Measurements from ENCODE around the gene TEX51.
A peak's percentile ranks its signal among the peaks of the same experiment; 100 is the strongest.

Gene TEX51

DNA sequence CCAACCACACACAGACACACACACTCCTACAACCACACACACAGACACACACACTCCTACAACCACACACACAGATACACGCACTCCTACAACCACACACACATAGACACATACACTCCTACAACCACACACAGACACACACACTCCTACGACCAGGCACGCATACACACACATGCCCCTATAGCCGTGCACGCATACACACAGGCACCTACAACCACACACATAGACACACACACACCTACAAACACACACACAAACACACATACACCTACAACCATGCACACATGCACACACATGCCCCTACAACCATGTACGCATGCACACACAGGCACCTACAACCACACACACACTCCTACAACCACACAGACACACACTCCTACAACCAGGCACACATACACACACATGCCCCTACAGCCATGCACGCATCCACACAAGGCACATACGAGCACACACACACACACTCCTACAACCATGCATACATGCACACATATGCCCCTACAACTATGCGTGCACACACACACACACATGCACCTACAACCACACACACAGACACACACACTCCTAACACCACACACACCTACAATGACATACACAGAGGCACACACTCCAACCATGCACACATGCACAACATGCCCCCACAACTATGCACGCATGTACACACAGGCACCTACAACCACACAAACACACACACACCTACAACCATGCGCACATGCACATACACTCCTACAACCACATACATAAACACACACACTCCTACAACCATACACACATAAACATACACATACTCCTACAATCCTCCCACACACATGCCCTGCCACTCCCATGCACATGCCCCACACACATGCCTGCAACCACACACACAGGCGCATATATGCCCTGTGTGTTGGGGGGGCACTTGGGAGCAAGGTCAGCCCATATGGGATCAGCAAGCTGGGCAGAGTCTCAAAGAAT is 19.1 kb upstream of the TEX51 start:
- DNase-seq, result no peak

DNA sequence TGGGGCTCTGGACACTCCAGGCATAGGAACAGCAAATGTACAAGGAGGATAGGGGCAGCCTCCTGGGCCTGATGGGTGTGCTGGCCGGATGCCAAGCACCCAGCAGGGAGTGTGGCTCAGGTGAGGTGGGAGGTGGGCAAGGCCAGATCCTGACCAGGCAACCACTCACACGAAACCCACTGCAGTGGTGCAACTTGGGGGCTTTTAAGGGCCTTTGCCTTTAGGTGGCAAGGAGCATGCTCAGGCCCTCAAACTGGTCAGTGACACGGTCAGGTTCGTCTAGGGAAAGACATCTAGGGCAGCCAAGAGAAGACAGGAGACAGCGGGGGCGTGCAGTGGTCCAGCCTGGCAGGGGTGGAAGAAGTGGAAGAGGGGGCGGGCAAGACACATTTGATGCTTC is 18.4 kb upstream of the TEX51 start:
- no peak for DNase-seq

DNA sequence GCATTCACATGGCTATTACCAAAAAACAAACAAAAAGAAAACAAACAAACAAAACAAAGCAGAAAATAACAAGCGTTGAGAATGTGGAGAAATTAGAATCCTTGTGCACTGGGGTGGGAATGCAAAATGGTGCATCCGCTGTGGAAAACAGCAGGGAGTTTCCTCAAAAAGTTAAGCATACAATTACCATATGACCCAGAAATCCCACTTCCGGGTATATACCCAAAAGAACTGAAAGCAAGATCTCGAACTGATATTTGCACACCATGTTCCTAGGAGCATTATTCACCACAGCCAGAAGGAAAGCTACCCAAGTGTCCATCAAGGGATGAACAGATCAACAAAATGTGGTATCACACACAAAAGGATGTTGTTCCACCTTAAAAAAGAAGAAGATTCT is 17.9 kb upstream of the TEX51 start:
- no peak for DNase-seq

DNA sequence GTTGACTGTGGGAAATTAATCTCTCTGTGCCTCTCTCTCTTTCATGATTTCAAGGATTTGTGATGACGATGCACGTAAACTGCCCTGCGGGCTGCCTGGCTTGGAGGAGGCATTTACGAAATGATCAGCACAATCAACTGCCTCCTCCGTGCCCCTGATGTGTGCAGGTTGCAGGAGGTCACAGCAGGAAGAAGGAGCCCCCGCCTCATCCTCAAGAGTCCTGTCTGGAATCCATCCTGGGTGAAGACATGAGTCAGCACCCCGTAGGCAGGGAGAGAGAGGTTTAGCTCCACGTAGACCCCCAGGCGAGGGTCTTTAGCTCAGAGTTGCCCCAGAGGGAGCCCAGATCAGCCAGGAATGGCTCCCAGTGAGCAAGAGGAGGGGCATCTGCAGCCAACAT is 17.1 kb upstream of the TEX51 start:
- no peak for DNase-seq

DNA sequence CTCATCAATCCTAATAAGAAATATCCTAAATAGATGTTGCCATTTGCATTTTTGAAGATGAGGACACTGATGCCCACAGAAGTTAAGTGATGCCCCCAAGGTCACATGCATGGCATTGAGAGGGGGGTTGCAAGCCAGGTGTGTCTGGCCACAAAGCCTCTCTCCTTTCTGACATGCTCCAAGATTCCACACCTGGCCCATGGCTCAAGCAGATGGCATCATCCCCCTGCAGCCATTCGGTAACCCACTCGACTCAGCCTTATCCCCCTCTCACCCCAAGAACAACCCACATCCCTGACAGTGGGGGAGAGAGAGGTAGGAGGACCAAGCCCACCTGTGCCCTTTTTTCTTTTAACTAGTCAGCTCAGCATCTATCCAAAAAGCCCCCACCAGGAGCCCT is 16.5 kb upstream of the TEX51 start:
- DNase-seq, result no peak

DNA sequence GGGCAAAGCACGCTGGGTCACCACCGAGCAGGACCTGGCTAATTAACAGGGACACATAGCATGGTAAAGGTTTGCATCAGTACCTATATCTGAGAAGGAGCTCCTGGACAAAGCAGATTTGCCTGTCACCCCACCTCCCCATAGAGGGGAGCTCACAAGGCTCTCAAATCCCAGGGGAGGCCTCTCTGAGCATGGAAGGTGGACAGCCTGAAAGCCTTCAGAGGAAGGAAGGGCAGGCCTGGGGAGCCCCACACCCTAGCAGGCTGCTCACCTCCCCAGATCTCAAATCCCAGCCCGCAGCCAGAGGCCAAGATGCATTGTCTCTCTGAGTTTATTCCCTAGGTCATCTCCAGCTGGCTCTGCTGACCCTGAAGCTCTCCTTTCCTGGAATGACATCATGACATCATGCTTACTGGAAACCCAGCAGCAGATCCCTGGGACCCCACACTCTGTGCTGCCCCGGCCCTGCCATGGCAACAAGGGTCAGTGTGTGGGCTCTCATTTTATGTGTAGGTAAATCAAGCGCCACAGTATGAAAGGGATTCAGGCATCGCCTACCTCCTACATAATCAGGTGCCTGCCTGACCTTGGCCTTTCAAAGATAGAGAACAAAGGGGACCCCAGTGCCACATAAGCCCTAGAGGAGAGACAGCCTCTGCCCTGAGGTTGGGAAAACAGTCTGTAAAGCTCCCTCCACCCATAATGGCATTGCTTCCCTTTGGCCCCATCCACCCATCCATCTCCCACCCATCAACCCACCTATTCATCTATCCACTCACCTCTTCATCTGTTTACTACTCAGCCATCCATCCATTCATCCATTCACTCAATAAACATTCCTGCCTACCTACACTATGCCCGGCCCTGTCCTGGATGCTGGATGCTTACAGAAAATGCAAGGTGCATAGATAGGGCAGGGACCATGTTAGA is 15.7 kb upstream of the TEX51 start:
- no peak for DNase-seq

DNA sequence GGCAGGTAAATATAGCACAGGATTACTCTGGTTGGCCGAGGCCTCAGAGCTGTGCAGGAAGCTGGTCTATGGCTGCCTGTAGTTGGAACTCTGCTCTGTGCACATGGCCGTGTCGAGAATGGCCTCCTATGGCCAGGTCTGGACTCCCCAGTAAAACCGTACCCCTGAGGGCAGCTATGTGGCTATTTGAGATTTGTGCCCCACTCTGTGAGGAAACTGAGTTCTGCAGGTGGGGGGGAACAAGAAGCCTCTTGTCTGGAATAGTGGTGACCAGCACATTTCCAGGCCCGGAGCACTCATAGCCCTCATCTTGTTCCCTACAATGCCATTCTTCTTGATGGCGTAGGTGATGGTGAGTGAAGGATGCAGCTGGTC is 15.0 kb upstream of the TEX51 start:
- no peak for DNase-seq

DNA sequence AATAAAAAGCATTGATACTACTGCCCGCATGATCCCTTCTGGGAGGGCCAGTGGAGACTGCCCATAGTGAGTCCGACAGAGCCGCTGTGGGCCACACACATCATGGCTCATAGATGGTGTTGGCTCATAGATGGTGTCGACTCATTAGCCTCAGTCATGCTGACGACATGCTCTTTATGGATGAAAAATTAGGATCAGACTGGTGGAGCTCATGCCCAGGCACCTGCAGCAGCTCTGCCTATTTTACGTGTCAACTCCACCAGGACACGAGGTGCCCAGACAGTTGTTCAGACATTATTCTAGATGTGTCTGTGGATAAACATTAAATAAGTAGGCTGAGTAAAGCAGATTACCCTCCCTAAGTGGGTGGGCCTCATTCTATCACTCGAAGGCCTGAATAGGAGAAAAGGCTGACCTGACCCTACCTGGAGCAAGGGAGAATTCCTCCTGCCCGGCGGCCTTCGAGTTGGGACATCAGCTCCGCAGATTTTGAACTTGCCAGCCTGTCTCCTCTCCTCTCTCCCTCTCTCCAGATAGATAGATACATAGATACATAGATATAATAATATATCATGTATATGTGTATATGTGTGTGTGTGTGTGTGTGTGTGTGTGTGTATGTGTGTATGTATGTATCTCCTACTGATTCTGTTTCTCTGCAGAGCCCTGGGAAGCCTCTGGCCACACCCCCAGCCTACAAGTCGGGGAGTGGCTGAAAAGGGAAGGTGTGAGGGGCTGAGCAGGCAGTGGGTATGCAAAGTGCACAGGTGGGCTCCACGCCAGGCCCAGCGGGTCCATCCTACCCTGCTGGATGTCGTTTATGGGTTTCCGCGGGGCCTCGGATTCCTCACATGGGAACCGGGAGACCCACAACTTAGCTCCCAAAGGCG is 13.6 kb upstream of the TEX51 start:
- no peak for DNase-seq

DNA sequence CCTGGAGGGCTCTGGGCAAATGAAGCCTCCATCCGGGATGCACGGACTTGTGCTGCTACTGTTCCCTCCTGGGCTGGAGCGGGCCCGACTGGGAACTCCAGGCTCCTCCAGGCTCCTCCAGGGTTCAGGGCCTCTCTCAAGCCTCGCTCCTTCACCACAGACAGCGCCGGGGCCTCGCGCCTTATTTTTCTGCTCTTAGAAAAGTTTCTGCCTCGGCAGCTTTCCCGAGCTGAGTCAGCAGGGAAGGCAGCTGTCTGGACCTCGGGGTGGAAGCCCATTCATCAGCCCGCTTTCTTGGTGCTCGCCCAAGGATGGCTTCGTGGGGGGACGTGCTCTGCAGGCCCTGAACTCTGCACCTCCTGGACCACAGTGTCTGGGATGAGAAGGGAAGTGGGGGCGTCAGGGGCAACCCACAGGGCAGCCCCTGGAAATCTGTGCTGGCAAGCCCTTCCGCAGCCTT is 12.9 kb upstream of the TEX51 start:
- DNase-seq, result no peak

DNA sequence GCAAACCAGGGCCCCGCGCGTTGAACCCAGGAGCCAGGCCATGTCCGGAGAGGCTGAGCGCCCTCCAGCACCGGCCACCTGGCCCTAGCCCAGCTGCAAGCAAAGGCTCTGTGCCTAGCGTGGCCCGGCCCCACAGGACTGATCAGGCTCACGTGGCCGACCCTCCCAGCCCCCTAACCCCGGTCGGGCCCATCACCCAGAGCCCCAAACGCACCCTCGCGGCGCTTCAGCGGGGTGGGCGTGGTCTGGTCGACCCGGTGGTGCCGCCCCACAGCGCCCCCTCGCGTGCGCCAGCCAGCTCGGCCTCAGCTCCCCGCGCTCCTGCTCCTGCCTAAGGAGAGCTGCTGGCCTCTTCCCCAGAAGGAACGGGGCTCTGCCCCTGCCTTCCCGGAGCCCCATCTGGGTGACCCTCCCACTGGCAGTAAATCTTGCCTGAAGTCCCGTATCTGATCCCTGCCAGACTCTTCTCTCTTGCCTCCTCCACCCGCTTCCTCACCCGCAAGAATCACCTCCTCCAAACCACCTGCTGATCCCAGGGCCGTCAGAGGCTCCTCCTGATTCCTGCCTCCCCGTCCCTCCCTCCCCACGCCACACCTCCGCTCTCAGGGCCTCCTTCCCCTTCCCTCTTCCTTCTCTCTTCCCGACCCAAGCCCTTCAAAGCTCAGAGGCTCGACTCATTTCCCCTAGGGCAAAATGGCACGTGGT is 12.3 kb upstream of the TEX51 start:
- DNase-seq, result peak; percentile 75

DNA sequence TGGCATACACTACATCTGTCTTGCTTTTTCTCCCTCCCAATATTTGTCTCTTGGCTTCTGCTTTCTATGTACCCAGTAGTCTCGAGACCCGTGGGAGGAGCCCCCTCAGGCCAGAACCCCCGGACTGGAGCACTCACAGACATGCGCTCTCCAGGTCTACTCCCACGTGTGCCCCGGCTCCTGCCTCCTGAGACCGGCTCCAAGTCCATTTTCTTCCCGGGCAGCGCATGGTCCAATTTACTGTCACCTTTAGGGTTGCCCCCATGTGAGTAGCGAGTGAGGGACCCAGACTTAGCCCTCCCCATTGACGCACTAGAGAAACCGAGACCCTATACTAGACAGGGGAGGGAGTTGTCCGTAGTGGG is 11.8 kb upstream of the TEX51 start:
- no peak for DNase-seq

DNA sequence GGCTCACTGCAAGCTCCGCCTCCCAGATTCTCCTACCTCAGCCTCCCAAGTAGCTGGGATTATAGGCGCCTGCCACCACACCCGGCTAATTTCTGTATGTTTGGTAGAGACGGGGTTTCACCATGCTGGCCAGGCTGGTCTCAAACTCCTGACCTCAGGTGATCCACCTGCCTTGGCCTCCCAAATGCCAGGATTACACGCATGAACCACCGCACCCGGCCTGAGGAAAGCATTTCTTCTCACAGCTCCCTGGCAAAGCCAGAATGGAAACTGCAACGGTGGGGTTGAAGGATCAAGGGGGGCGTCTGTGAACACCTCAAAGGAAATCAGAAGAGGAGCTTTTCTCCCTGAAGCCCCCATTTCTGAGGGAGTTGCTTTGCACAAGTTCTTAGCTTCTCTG is 11.2 kb upstream of the TEX51 start:
- no peak for DNase-seq

DNA sequence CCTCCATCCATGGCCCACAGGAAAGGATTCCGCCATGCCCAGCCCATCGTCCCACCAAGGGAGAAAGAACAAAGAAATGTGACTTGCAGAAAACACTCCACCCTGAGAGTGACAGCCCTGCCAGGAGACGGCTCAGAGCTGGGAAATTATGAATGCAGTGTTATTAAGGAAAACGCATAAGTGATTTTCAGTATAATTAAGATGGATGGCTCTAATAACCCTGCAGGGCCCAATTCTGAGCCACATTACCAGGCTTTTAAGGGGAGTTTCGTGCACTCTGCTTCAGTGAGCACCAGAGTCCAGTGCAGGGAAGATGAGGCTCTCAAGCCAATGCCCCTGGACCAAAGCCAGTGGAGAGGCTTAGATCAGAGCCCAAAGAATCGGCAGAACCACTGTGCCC is 10.6 kb upstream of the TEX51 start:
- no peak for DNase-seq

DNA sequence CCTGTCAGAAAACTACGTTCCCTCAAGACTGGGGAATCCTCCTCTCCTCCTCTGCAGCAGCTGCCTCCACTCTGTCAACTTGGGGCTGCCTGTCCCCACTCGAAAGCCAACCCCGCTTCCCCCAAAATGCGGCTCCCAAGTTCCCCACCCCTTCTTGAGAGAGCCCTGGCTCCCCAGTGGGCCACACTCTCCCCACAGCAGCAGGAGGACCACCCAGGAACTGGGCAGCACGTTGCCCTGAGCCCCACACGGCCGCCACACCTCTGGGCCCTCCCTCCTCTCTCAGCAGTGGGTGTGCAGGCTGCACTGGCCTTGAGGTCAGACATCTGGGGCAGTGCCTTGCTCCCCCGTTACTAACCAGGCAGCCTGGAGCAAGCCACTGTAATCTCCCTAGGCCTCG is 9.6 kb upstream of the TEX51 start:
- no peak for DNase-seq

DNA sequence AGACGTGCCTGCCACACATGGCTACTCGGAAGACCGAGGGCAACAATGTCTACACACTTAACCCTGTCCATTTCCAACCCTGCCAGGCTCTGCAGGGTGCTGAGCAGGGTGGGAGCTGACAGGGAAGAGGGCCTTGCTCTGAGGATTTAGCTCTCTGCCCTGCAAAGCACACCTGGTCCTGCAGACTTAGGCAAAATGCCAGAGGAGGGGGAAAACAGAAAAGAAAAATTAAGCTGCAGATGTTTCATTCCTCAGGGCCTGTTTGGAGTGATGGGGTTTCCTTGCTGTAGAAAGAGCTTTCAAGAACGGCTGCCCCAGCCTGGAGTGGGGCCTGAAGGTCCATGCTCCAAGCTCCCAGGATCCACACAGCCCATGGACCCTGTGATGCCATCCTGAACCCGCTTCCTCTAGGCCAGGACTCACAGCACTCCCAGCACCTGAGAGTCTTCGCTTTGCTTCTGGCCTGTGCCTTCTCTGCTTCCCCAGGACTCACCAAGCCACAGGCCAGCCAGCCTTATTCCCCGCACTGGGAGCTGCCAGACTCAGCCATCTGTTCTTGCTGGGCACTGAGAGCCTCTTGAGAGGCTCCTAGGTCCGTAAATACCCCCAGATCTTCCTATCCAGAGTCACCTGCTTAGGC is 9.1 kb upstream of the TEX51 start:
- no peak for DNase-seq

DNA sequence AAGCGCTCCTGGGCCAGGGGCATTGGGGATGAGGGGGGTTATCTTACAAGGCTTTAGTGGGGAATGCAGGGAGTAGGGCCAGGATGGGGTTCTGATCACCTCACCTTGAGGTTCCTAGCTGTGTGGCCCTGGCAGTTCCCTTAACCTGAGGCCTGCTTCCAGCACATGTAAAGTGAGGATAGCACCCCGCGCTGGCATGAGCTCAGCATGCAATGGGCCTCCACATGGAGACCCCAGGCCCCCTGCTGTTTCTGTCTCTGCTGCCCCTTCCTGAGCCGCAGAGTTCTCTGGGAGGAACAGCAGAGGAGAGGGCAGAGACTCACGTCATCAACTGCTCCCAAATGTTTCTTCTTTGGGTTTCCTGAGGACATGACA is 8.6 kb upstream of the TEX51 start:
- no peak for DNase-seq

DNA sequence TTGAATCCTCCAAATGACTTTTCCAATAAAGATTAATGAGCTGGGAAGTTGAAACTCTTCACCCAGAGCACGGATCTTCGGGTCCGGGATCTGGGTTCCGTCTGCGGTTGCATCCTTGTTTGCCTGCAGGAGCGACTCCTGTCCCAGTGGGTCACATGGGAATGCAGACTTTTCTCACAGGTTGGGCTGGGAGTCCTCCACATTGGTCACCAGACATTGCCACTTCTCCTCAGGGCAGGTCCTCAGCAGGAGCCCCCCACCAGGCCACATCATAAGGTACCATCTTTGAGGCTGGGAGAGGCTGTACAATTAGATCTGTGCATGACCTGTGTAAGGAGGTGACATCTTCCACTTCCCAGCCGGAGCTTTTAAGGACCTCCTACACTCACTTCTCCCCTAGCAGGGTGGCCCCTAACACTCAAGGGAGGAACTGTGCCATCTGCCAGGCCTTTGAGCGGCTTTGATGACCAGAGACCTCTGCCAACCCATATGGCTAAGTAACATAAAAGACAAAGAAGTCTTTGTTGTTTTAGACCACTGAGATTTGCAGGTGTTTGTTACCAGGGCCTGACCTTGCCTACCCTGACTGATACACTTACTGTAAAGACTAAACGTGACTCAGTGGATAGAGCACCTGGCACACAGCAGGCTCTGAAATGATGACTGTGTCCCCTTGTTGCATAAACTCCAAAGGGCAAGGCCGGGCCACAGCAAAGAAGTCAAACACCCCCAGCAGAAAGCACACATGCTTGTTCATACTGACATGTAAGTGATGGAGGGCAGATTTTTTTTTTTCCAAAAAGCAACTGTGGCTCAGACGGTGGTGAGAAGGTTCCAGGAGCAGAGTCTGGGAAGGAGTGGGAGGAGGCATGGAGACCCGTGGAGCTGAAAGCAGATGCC is 7.9 kb upstream of the TEX51 start:
- no peak for DNase-seq

DNA sequence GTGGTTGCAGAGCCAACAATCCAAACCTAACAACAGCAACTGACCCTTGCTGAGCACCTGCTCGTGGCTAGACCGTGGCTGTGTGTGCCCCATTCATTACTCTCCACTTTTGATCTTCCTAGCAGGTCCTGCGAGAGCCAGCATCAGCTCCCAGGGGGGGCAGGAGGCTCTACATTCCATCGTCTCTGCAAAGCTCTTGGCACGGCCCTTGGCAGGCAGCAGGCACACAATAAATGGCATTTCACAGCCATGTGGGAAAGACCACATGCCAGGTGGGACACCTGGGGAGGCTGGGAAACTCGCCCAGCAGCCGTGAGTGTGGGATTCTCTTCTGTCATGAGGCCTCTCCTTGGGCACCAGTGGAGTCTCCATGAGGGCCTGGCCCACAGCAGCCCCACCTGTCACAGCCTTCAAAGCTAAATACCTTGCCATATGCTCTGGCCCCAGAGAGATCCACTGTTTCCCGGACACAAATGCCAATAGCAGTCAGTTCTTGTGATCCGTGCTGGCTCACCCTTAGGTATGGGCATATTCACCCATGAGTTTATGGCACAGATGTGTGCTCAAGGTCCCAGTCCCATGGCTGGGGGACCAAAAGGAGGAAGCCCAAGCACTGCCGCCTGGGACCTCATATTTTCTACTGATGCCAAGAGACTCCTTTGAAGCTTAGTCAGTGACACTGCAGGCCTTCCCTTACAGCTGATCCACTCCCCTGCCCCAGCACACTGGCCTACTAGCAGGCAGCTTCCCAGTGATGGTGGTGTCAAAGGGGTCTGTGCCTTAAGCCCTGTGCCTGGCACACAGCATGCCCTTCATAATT is 6.8 kb upstream of the TEX51 start:
- DNase-seq, result no peak

DNA sequence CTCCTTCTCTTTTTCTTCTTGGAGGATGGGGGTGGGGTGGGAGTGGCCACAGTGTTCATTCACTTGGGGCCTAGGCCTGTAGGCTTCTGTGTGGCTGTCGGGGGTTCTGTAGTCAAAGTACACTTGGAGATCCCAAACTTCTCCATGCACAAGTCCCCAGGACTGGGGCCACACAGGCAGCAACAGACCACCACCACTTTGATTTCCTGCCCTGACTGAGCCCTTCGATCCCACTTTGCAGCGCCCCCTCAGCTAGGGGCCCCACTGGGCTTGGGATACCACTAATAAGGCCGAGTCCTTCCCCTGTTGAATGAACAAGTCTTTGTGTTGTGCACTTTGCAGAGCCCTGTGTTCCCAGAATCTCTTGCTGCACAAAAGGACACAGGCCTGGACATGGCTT is 5.5 kb upstream of the TEX51 start:
- DNase-seq, result no peak

DNA sequence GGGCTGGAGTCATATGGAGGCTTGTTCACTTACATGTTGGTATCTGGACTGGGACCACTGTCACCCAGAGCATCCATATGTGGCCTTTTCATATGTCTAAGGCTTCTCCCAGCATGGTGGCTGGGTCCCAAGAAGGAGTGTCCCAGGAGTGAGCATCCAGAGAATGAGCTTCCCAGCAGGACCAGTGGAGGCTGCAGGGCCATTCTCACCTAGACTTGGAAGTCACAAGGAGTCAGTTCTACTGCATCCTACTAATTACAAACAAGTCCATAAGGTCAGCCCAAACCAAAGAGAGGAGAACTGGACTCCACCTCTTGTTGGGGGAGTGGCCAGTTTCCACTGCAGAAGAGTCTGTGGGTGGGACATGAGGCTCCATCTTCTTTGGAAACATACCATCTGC is 5.1 kb upstream of the TEX51 start:
- DNase-seq, result no peak

Data from activated CD4-positive, alpha-beta T cell treated with anti-CD3 and anti-CD28 coated beads, Interleukin-2, Interleukin-6, amounts not matched to agents 100 ng/mL and 50 ng/mL, durations not matched to agents 16 hours and 8 hours (primary cell).